HEK293T (cell line): ENCODE data around the gene DHCR7.

Experiments used
- CTCF ChIA-PET: fragments of 350-600 bp; formaldehyde crosslinking; extraction: SDS; loops from one replicate; lab custom pipeline; 2021; ENCODE audit warnings: antibody characterized with exemption, inconsistent platforms; lab: Yijun Ruan, JAX
- POLR2A ChIA-PET: fragments of 350-600 bp; formaldehyde crosslinking; extraction: SDS; loops from one replicate; lab custom pipeline; 2020; ENCODE audit warnings: antibody characterized with exemption, inconsistent platforms; lab: Yijun Ruan, JAX
- DNase-seq: peaks from one replicate; pipeline ENCODE4 v3.0.0; 2012; ENCODE audit warnings: mixed read lengths; ENCODE audit errors: extremely low spot score
- ARNT ChIP-seq: fragments of 450-650 bp; IDR thresholded peaks from 2 replicates; pipeline ENCODE4 v1.6.1; 2017; ENCODE audit warnings: mild to moderate bottlenecking
- BHLHE40 ChIP-seq: fragments of 450-650 bp; IDR thresholded peaks from 2 replicates; pipeline ENCODE4 v1.6.1; 2016; ENCODE audit warnings: mild to moderate bottlenecking, moderate library complexity, borderline replicate concordance
- CTBP1 ChIP-seq: fragments of 450-650 bp; IDR thresholded peaks from 2 replicates; pipeline ENCODE4 v1.6.1; 2016; ENCODE audit warnings: borderline replicate concordance
- ELF4 ChIP-seq: fragments of 450-650 bp; IDR thresholded peaks from 2 replicates; pipeline ENCODE4 v1.6.1; 2017; ENCODE audit warnings: antibody characterized with exemption
- FOXA1 ChIP-seq: fragments of 450-650 bp; IDR thresholded peaks from 2 replicates; pipeline ENCODE4 v1.6.1; 2016; ENCODE audit warnings: mild to moderate bottlenecking
- FOXK2 ChIP-seq: fragments of 450-650 bp; IDR thresholded peaks from 2 replicates; pipeline ENCODE4 v1.6.1; 2016; ENCODE audit warnings: mild to moderate bottlenecking
- FOXM1 ChIP-seq: fragments of 450-650 bp; IDR thresholded peaks from 2 replicates; pipeline ENCODE4 v1.6.1; 2017; ENCODE audit warnings: mild to moderate bottlenecking, borderline replicate concordance
- HDGF ChIP-seq: fragments of 450-650 bp; IDR thresholded peaks from 2 replicates; pipeline ENCODE4 v1.6.1; 2017; ENCODE audit warnings: antibody characterized with exemption, borderline replicate concordance
- L3MBTL2 ChIP-seq: fragments of 450-650 bp; conservative IDR thresholded peaks from 2 replicates; pipeline ENCODE4 v1.6.1; 2016; ENCODE audit warnings: mild to moderate bottlenecking
- LEF1 ChIP-seq: fragments of 450-650 bp; IDR thresholded peaks from 2 replicates; pipeline ENCODE4 v1.6.1; 2017; ENCODE audit warnings: mild to moderate bottlenecking, borderline replicate concordance
- NFRKB ChIP-seq: fragments of 450-650 bp; IDR thresholded peaks from 2 replicates; pipeline ENCODE4 v1.6.1; 2016; ENCODE audit warnings: mild to moderate bottlenecking, moderate library complexity
- PKNOX1 ChIP-seq: fragments of 450-650 bp; IDR thresholded peaks from 2 replicates; pipeline ENCODE4 v1.6.1; 2016
- SP1 ChIP-seq: fragments of 450-650 bp; IDR thresholded peaks from 2 replicates; pipeline ENCODE4 v1.6.1; 2017
- SUZ12 ChIP-seq: fragments of 450-650 bp; IDR thresholded peaks from 2 replicates; pipeline ENCODE4 v1.6.1; 2016; ENCODE audit warnings: mild to moderate bottlenecking
- TARDBP ChIP-seq: fragments of 450-650 bp; IDR thresholded peaks from 2 replicates; pipeline ENCODE4 v1.6.1; 2016
- ZNF384 ChIP-seq: fragments of 450-650 bp; IDR thresholded peaks from 2 replicates; pipeline ENCODE4 v1.6.1; 2016

The DHCR7 gene

DNA sequence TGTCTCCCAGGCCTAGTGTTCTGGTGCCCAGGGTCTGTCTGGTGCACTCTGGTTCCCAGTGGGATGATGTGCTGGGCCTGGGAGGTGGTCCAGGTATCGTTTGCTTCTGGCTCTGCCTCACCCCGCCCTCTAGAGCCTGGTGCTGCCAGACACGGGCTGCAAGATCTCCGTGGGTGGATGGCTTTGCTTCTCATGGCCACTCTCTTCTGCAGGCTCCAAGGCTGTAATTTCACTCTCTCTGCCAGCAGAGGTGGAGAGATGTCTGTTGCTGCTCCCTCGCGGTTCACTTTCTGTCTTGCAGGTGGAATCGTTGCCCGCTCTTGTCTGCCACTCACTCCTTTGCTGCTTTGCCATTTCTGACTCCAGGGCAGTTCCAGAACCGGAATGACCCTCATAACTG is 18.2 kb upstream of the DHCR7 start:
- CTCF ChIA-PET: no interaction called here
- TF ChIP-seq SUZ12: no peak
- no peak for TF ChIP-seq PKNOX1
- TF ChIP-seq SP1: no peak
- no peak for TF ChIP-seq BHLHE40
- TF ChIP-seq TARDBP: no peak
- TF ChIP-seq LEF1: no peak
- no peak for TF ChIP-seq ARNT
- no peak for TF ChIP-seq ZNF384
- TF ChIP-seq FOXM1: no peak
- TF ChIP-seq CTBP1: no peak
- TF ChIP-seq FOXK2: no peak
- TF ChIP-seq FOXA1: no peak
- TF ChIP-seq NFRKB: no peak
- no peak for TF ChIP-seq L3MBTL2
- TF ChIP-seq HDGF: no peak
- TF ChIP-seq ELF4: no peak
- DNase-seq: no peak
- POLR2A ChIA-PET: no interaction called here

DNA sequence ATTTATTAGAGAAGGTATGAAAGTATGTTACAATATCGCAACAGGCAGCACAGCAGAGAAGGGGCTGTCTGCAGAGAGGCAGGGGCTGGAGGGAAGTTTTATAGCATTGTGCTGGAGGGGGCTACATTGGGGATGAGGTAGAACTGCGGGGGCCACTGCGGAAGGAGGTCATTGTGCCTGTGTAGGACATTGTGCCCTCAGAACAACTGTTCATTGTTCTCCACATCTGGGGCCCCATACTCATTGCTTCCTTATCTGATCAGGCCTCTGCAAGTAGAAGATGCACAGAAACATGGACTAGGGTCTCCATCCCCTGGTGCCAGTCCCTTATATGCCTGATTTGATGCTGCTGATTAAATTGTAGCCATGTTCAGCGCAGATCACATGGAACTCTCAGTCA is 16.9 kb upstream of the DHCR7 start:
- DNase-seq: no peak
- TF ChIP-seq SP1: no peak
- TF ChIP-seq PKNOX1: no peak
- TF ChIP-seq LEF1: no peak
- TF ChIP-seq ELF4: no peak
- TF ChIP-seq FOXM1: no peak
- no peak for TF ChIP-seq ZNF384
- TF ChIP-seq FOXK2: no peak
- ChIA-PET POLR2A (no interaction called here), CTCF (no interaction called here)

DNA sequence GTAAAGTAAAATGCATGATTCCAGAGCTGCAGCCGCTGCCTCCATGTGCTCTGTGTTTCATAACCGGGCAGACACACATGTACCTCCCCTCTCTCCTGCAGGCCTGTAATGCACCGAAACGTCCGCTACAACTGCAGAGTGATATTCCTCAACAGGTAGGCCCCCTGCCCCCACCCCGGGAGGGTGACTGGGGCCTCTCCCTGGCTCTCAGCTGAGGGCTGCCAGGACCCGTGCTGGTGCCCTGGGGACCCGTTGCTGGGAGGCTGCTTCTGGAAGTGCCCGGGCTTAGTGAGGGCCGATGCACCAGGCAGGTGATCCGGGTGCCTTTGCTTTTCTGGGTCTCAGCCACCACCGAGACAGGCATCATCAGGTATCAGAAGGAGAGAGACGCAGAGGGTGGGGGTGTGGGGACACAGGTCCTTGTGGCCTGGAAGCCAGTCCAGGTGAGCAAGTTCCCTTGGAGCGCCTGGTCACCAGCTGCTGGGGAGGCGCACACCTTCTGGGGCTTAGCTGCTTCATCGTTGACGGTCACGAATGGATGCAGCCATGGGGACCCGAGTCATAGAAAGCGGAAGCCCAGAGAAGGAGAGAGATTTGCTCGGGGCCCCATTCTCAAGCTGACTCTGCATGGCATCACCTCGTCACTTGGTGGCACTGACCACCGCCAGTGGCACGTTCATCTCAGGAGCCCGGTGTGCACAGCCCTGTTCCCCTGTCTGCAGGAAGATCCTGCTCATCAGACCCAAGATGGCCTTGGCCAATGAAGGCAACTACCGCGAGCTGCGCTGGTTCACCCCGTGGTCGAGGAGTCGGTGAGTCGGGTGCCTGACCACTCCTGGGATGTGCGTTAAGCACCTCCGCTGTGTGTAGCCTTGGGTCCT is 15.4 kb upstream of the DHCR7 start:
- POLR2A ChIA-PET: no interaction called here
- CTCF ChIA-PET: no interaction called here
- TF ChIP-seq HDGF (no peak), PKNOX1 (no peak), FOXK2 (no peak), FOXM1 (no peak), ELF4 (no peak), SP1 (no peak), BHLHE40 (no peak), ARNT (no peak), NFRKB (no peak)
- no peak for DNase-seq

DNA sequence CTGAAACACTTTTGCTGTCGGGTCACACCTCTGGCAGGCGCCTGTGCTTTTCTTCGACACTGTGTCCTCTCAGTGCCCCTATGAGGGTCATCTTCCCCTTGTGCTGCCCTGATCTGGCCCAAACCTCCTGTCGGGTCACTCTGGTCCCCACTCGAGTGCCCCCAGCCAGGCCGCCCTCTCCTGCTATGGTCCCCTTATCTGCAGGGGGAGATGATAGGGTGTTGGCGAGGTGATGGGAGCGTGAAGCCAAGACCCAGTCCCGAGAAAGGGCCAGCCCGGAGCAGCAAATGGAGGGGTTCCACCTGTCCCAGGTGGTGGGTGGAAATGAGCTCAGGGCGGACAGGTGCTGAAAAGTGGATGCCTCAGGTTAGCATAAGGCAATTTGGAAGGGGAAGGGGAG is 14.5 kb upstream of the DHCR7 start:
- POLR2A ChIA-PET: no interaction called here
- DNase-seq: no peak
- CTCF ChIA-PET: no interaction called here
- TF ChIP-seq ELF4 (no peak), FOXA1 (no peak), ARNT (no peak), SP1 (no peak), ZNF384 (no peak), FOXK2 (no peak), NFRKB (no peak), L3MBTL2 (no peak), FOXM1 (no peak), CTBP1 (no peak), BHLHE40 (no peak), LEF1 (no peak), HDGF (no peak), SUZ12 (no peak), TARDBP (no peak), PKNOX1 (no peak)

DNA sequence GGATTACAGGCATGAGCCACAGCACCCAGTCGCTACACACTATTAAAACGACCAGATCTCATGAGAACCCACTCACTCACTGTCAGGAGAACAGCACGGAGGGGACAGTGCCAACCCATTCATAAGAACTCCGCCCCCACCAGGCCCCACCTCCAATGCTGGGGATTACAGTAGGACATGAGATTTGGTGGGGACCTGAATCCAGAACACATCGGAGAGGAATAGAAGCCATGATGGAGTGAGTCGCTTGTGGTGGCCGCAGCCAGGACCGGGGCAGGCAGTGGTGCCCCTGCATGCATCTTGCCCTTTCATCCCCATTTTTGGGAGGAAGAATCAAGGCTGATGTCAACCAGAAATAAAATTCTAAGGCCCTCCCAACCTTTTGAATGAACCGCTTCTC is 13.5 kb upstream of the DHCR7 start:
- TF ChIP-seq L3MBTL2 (no peak), SUZ12 (no peak), NFRKB (no peak), FOXK2 (no peak), ELF4 (no peak), ZNF384 (no peak), HDGF (no peak), FOXA1 (no peak), BHLHE40 (no peak), LEF1 (no peak), FOXM1 (no peak)
- ChIA-PET CTCF (no interaction called here), POLR2A (no interaction called here)
- no peak for DNase-seq
